Stimulated activated naive CD8-positive, alpha-beta T cell treated with anti-CD3 and anti-CD28 coated beads, Interleukin-15, Interleukin-2, amounts not matched to agents 100 ng/mL and 50 ng/mL, for 24 hours (primary cell): Measurements from ENCODE around the gene KIF5A.
"Not testable (repeated sequence)": the region's sequence is repeated elsewhere in the genome, so short reads cannot be mapped to it uniquely, and the experiment has no call there.

Experiments used
- H3K27ac Mint-ChIP-seq: one replicate; pipeline ENCODE4 v1.8.0; 2021; ENCODE audit warnings: mild to moderate bottlenecking, mixed read lengths
- H3K27me3 Mint-ChIP-seq: one replicate; pipeline ENCODE4 v1.8.0; 2021; ENCODE audit warnings: mixed read lengths
- H3K36me3 Mint-ChIP-seq: one replicate; pipeline ENCODE4 v1.8.0; 2021; ENCODE audit warnings: low read depth, mixed read lengths
- H3K4me1 Mint-ChIP-seq: one replicate; pipeline ENCODE4 v1.8.0; 2021; ENCODE audit warnings: low read depth, mixed read lengths
- H3K4me3 Mint-ChIP-seq: one replicate; pipeline ENCODE4 v1.8.0; 2021; ENCODE audit warnings: mild to moderate bottlenecking, mixed read lengths
- H3K9me3 Mint-ChIP-seq: one replicate; pipeline ENCODE4 v1.8.0; 2021; ENCODE audit warnings: mixed read lengths

The KIF5A gene

GRCh38 chr12:57552306-57552651 lies 2.4 kb downstream of the KIF5A start:
- H3K4me1 Mint-ChIP-seq = peaks cover 13% of the 10 kb centered on the region
- H3K4me3 Mint-ChIP-seq = no peak overlapping the region
- H3K27ac Mint-ChIP-seq = no peak overlapping the region
- H3K27me3 Mint-ChIP-seq = peaks cover 9% of the 10 kb centered on the region
- H3K36me3 Mint-ChIP-seq = no peaks in the 10 kb centered on the region
- H3K9me3 Mint-ChIP-seq = no peaks in the 10 kb centered on the region

GRCh38 chr12:57552835-57553313 lies 3.0 kb downstream of the KIF5A start:
- H3K9me3 Mint-ChIP-seq = no peaks in the 10 kb centered on the region
- no peak overlapping the region for H3K27ac Mint-ChIP-seq
- no peaks in the 10 kb centered on the region for H3K36me3 Mint-ChIP-seq

GRCh38 chr12:57553343-57554202 lies 3.7 kb downstream of the KIF5A start:
- H3K27ac Mint-ChIP-seq = no peak overlapping the region
- H3K27me3 Mint-ChIP-seq = peaks cover 9% of the 10 kb centered on the region
- H3K9me3 Mint-ChIP-seq = no peaks in the 10 kb centered on the region
- no peak overlapping the region for H3K4me3 Mint-ChIP-seq
- peaks cover 8% of the 10 kb centered on the region for H3K4me1 Mint-ChIP-seq
- no peaks in the 10 kb centered on the region for H3K36me3 Mint-ChIP-seq

More at GRCh38 chr12:57552835-57553313, 3.0 kb downstream of the KIF5A start:
- no peak overlapping the region for H3K4me3 Mint-ChIP-seq
- H3K4me1 Mint-ChIP-seq = peaks cover 8% of the 10 kb centered on the region
- H3K27me3 Mint-ChIP-seq = peaks cover 9% of the 10 kb centered on the region

- H3K4me3 Mint-ChIP-seq = no peak overlapping the region
- H3K4me1 Mint-ChIP-seq = peaks cover 8% of the 10 kb centered on the region
Measured at GRCh38 chr12:57554453-57554852, 4.6 kb downstream of the KIF5A start.

GRCh38 chr12:57554897-57555296 lies 5.1 kb downstream of the KIF5A start:
- H3K36me3 Mint-ChIP-seq = no peaks in the 10 kb centered on the region
- H3K27ac Mint-ChIP-seq = no peak overlapping the region
- peaks cover 8% of the 10 kb centered on the region for H3K4me1 Mint-ChIP-seq
- peaks cover 4% of the 10 kb centered on the region for H3K27me3 Mint-ChIP-seq
- H3K4me3 Mint-ChIP-seq = no peak overlapping the region
- H3K9me3 Mint-ChIP-seq = no peaks in the 10 kb centered on the region

More at GRCh38 chr12:57554453-57554852, 4.6 kb downstream of the KIF5A start:
- H3K9me3 Mint-ChIP-seq = no peaks in the 10 kb centered on the region
- no peak overlapping the region for H3K27ac Mint-ChIP-seq
- peaks cover 4% of the 10 kb centered on the region for H3K27me3 Mint-ChIP-seq
- H3K36me3 Mint-ChIP-seq = no peaks in the 10 kb centered on the region

- no peaks in the 10 kb centered on the region for H3K4me1 Mint-ChIP-seq
- H3K4me3 Mint-ChIP-seq = no peak overlapping the region
- H3K27ac Mint-ChIP-seq = no peak overlapping the region
- no peaks in the 10 kb centered on the region for H3K36me3 Mint-ChIP-seq
- H3K27me3 Mint-ChIP-seq = peaks cover 11% of the 10 kb centered on the region
- no peaks in the 10 kb centered on the region for H3K9me3 Mint-ChIP-seq
Measured at GRCh38 chr12:57558864-57559263, 9.0 kb downstream of the KIF5A start.

- H3K4me1 Mint-ChIP-seq = no peaks in the 10 kb centered on the region
- no peaks in the 10 kb centered on the region for H3K9me3 Mint-ChIP-seq
- H3K27ac Mint-ChIP-seq = no peak overlapping the region
Measured at GRCh38 chr12:57560516-57560915, 10.7 kb downstream of the KIF5A start.

GRCh38 chr12:57561117-57561516 lies 11.3 kb downstream of the KIF5A start:
- H3K4me3 Mint-ChIP-seq, H3K36me3 Mint-ChIP-seq, H3K9me3 Mint-ChIP-seq, H3K4me1 Mint-ChIP-seq, H3K27ac Mint-ChIP-seq: not testable (repeated sequence)
- H3K27me3 Mint-ChIP-seq = peaks cover 11% of the 10 kb centered on the region

More at GRCh38 chr12:57560516-57560915, 10.7 kb downstream of the KIF5A start:
- Mint-ChIP-seq H3K36me3 (no peaks in the 10 kb centered on the region), H3K27me3 (peaks cover 11% of the 10 kb centered on the region), H3K4me3 (no peak overlapping the region)

- Mint-ChIP-seq H3K4me1 (no peaks in the 10 kb centered on the region), H3K9me3 (no peaks in the 10 kb centered on the region), H3K4me3 (no peak overlapping the region), H3K27ac (no peak overlapping the region), H3K27me3 (peaks cover 11% of the 10 kb centered on the region), H3K36me3 (no peaks in the 10 kb centered on the region)
Measured at GRCh38 chr12:57563358-57563757, 13.5 kb downstream of the KIF5A start.

- H3K9me3 Mint-ChIP-seq = no peaks in the 10 kb centered on the region
- no peak overlapping the region for H3K27ac Mint-ChIP-seq
- H3K4me1 Mint-ChIP-seq = no peaks in the 10 kb centered on the region
- H3K4me3 Mint-ChIP-seq = no peak overlapping the region
- H3K27me3 Mint-ChIP-seq = peaks cover 11% of the 10 kb centered on the region
- H3K36me3 Mint-ChIP-seq = no peaks in the 10 kb centered on the region
Measured at GRCh38 chr12:57564178-57564740, 14.4 kb downstream of the KIF5A start.

- H3K9me3 Mint-ChIP-seq = no peaks in the 10 kb centered on the region
- no peak overlapping the region for H3K27ac Mint-ChIP-seq
- no peaks in the 10 kb centered on the region for H3K27me3 Mint-ChIP-seq
- H3K4me3 Mint-ChIP-seq = no peak overlapping the region
- no peaks in the 10 kb centered on the region for H3K36me3 Mint-ChIP-seq
- no peaks in the 10 kb centered on the region for H3K4me1 Mint-ChIP-seq
Measured at GRCh38 chr12:57568838-57569237, 19.0 kb downstream of the KIF5A start.

- Mint-ChIP-seq H3K4me1 (no peaks in the 10 kb centered on the region), H3K36me3 (no peaks in the 10 kb centered on the region), H3K9me3 (no peaks in the 10 kb centered on the region), H3K27ac (no peak overlapping the region), H3K4me3 (no peak overlapping the region), H3K27me3 (no peaks in the 10 kb centered on the region)
Measured at GRCh38 chr12:57569858-57570257, 20.0 kb downstream of the KIF5A start.

GRCh38 chr12:57570438-57570837 lies 20.6 kb downstream of the KIF5A start:
- not testable (repeated sequence) for H3K27me3 Mint-ChIP-seq, H3K27ac Mint-ChIP-seq, H3K4me3 Mint-ChIP-seq, H3K9me3 Mint-ChIP-seq, H3K36me3 Mint-ChIP-seq, H3K4me1 Mint-ChIP-seq

- Mint-ChIP-seq H3K27ac (no peak overlapping the region), H3K4me3 (no peak overlapping the region), H3K9me3 (no peaks in the 10 kb centered on the region), H3K27me3 (no peaks in the 10 kb centered on the region), H3K36me3 (no peaks in the 10 kb centered on the region), H3K4me1 (no peaks in the 10 kb centered on the region)
Measured at GRCh38 chr12:57571926-57572762, 22.3 kb downstream of the KIF5A start.

- no peak overlapping the region for H3K4me3 Mint-ChIP-seq
- no peaks in the 10 kb centered on the region for H3K36me3 Mint-ChIP-seq
- no peaks in the 10 kb centered on the region for H3K27me3 Mint-ChIP-seq
- H3K27ac Mint-ChIP-seq = no peak overlapping the region
- no peaks in the 10 kb centered on the region for H3K4me1 Mint-ChIP-seq
- H3K9me3 Mint-ChIP-seq = no peaks in the 10 kb centered on the region
Measured at GRCh38 chr12:57574795-57575194, 25.0 kb downstream of the KIF5A start.
